Fibroblast of the aortic adventitia (primary cell): ENCODE results near the gene SYTL5. TPM values are rescaled to one million over a fixed set of nuclear protein-coding genes. Genes with fewer than 3 reads are reported as not detected.
"Not testable (repeated sequence)": the region's sequence is repeated elsewhere in the genome, so short reads cannot be mapped to it uniquely, and the experiment has no call there.

Experiments
- DNase-seq: peaks from one replicate; pipeline ENCODE4 v3.0.0-alpha.2; 2010; ENCODE audit warnings: low read depth
- H3K4me3 ChIP-seq: 2 replicates; pipeline ENCODE4 v1.5.1; 2011; ENCODE audit warnings: low read depth, mild to moderate bottlenecking, control low read depth, low read length, moderate library complexity
- CTCF ChIP-seq: IDR thresholded peaks from 2 replicates; pipeline ENCODE4 v1.5.1; 2011; ENCODE audit warnings: mild to moderate bottlenecking, low read length, control low read depth, inconsistent platforms; ENCODE audit not compliant: insufficient read depth
- total RNA-seq: library from RNA; depleted of rRNA; stranded (reverse); fragments of >200 nt; gene quantifications from 2 replicates; pipeline ENCODE4 v1.2.3, GENCODE V29; 2012; ENCODE audit warnings: low replicate concordance

The SYTL5 gene
- total RNA-seq, 1 donor: 0.36 TPM

- peak; percentile 2 for DNase-seq
- no peak overlapping the region for H3K4me3 ChIP-seq
- TF ChIP-seq CTCF: no peak
These were observed 30.2 kb upstream of the SYTL5 start for GRCh38 chrX:37976153-37976552.

- DNase-seq: no peak
- no peak overlapping the region for H3K4me3 ChIP-seq
- no peak for TF ChIP-seq CTCF
These were observed 21.5 kb upstream of the SYTL5 start for GRCh38 chrX:37984880-37985279.

GRCh38 chrX:37986893-37987292 is 19.5 kb upstream of the SYTL5 start:
- TF ChIP-seq CTCF: no peak
- DNase-seq: peak; percentile 57
- H3K4me3 ChIP-seq: no peak overlapping the region

GRCh38 chrX:37989304-37989703 is 17.0 kb upstream of the SYTL5 start:
- no peak overlapping the region for H3K4me3 ChIP-seq
- no peak for DNase-seq
- TF ChIP-seq CTCF: no peak

- H3K4me3 ChIP-seq, DNase-seq: not testable (repeated sequence)
These were observed 15.1 kb upstream of the SYTL5 start for GRCh38 chrX:37991303-37991702.

- TF ChIP-seq CTCF: no peak
- H3K4me3 ChIP-seq: no peak overlapping the region
- DNase-seq: no peak
These were observed 13.2 kb upstream of the SYTL5 start for GRCh38 chrX:37993176-37993575.

- no peak overlapping the region for H3K4me3 ChIP-seq
- TF ChIP-seq CTCF: no peak
- no peak for DNase-seq
These were observed 12.3 kb upstream of the SYTL5 start for GRCh38 chrX:37993837-37994619.
